ENCODE data around the gene CDC42EP1. TPM values are rescaled to one million over a fixed set of nuclear protein-coding genes. Genes with fewer than 3 reads are reported as not detected.

CDC42EP1 gene
- polyA plus RNA-seq, 1 donor from 2014 or later, result 0.24 TPM

DNA sequence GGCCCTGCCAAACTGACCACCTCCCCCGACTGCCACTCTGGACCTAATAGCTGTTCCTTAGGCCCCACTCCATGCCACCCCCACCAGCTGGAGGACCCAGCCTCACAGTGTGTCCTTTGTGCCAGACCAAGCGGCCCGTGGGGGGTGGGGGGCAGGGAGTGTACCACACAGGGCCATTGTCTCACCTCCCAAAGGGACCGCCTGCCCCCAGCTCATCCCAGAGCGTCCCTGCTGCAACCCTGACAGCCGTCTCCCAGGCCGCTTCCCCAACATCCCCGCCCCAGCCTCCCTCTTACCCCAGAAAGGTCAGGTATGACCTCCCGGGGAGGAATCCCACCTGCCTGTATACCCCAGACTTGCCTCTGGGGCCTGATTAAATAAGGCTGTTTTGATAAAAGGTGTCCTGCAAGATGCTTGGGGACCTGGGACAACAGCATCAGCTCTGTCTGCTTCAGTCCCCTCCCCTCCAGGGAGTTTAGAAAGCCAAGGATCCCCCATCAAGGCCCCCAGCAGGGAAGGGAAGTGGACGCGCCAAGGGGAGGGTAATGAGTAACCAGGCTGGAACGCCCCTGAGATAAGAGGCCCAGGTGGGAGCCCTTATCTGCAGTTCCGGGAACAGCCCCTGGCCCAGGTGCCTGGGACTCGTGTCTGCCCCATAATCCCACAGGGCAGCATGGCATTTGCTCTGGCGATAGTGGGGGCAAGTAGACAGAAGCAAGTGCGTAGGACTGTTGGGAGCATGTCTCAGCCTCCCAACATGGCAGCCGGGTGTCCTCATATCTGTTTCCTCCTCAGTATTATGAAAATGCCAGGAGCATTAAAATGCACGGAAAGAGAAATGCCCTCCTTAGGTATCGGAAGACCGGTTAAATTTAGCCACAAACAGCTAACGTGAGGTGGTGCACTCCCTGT, 9.0 kb downstream of the CDC42EP1 start:
- Histone ChIP-seq H3K4me2 (ENCODE audit: low read length) (no peak overlapping the region), H4K20me1 (ENCODE audit: insufficient read depth) (no peaks in the 10 kb centered on the region)

DNA sequence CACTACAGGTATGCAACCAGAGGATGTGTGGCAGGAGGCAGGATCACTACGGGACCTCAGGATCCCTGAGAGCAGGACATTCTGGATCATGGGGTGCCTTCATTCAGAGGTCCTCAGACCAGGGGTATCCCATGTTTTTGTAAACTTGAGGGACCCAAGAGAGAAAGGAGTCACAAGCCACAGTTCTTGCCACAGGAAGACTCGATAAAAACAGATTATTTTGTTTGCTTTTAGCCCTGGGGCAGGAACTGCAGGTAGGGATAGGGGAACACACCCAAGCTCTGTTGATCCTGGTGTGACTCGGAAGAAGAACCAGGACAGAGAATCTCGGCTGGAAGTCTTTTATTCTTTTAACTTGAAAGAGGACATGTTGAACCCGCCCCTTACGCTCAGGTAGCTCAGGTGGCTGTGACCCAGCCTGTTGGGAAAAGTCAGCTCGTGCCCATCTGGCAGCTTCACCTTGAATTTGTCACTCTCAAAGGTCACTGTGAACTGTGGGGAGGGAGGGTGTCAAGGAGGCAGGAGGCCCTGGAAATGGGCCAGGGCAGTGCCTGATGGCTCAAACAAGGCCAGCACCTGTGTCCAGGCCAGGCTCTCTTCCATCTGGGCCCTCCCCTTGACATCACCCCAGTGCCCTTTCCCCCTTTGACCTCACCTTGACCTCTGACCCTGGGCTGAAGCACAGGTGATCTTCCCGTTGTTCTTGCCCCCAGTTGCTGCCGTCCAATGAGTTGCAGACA, 9.8 kb downstream of the CDC42EP1 start:
- no peaks in the 10 kb centered on the region for H4K20me1 ChIP-seq (ENCODE audit: insufficient read depth)
- H3K79me2 ChIP-seq (replicated peaks; ENCODE audit: insufficient read depth, low read length), result no peaks in the 10 kb centered on the region
- H3K4me3 ChIP-seq (ENCODE audit: low read length), result no peak overlapping the region
- H3K4me2 ChIP-seq (ENCODE audit: low read length), result no peak overlapping the region
- no peaks in the 10 kb centered on the region for H3K9me3 ChIP-seq (ENCODE audit: low read length)
- H2AFZ ChIP-seq (ENCODE audit: low read depth, low read length), result no peak overlapping the region
- H3K9me2 ChIP-seq (ENCODE audit: insufficient read depth, low read length), result no peaks in the 10 kb centered on the region
- H3F3A ChIP-seq (ENCODE audit: insufficient read depth, low read length, poor library complexity, severe bottlenecking), result no peaks in the 10 kb centered on the region
- no peaks in the 10 kb centered on the region for H3K27me3 ChIP-seq (ENCODE audit: insufficient read depth, low read depth, low read length)
- H3K36me3 ChIP-seq (ENCODE audit: insufficient read depth, low read length), result no peaks in the 10 kb centered on the region
- H3K9ac ChIP-seq (ENCODE audit: low read length), result no peak overlapping the region
- no peak overlapping the region for H3K27ac ChIP-seq (ENCODE audit: low read length)
- TF ChIP-seq SMC3 (conservative IDR thresholded peaks at IDR 0.05; ENCODE audit: poor library complexity), result no peak
- TF ChIP-seq, protein P1, sequence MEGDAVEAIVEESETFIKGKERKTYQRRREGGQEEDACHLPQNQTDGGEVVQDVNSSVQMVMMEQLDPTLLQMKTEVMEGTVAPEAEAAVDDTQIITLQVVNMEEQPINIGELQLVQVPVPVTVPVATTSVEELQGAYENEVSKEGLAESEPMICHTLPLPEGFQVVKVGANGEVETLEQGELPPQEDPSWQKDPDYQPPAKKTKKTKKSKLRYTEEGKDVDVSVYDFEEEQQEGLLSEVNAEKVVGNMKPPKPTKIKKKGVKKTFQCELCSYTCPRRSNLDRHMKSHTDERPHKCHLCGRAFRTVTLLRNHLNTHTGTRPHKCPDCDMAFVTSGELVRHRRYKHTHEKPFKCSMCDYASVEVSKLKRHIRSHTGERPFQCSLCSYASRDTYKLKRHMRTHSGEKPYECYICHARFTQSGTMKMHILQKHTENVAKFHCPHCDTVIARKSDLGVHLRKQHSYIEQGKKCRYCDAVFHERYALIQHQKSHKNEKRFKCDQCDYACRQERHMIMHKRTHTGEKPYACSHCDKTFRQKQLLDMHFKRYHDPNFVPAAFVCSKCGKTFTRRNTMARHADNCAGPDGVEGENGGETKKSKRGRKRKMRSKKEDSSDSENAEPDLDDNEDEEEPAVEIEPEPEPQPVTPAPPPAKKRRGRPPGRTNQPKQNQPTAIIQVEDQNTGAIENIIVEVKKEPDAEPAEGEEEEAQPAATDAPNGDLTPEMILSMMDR (IDR thresholded peaks at IDR 0.05; ENCODE audit: poor library complexity, severe bottlenecking), result no peak

More for the DNA sequence above, 9.0 kb downstream of the CDC42EP1 start:
- Histone ChIP-seq H3K27me3 (ENCODE audit: insufficient read depth, low read depth, low read length) (no peaks in the 10 kb centered on the region), H3K9ac (ENCODE audit: low read length) (no peak overlapping the region), H3F3A (ENCODE audit: insufficient read depth, low read length, poor library complexity, severe bottlenecking) (no peaks in the 10 kb centered on the region), H3K9me2 (ENCODE audit: insufficient read depth, low read length) (no peaks in the 10 kb centered on the region), H3K27ac (ENCODE audit: low read length) (no peak overlapping the region), H3K9me3 (ENCODE audit: low read length) (no peaks in the 10 kb centered on the region), H3K4me3 (ENCODE audit: low read length) (no peak overlapping the region), H3K36me3 (ENCODE audit: insufficient read depth, low read length) (no peaks in the 10 kb centered on the region), H3K79me2 (replicated peaks; ENCODE audit: insufficient read depth, low read length) (no peaks in the 10 kb centered on the region), H2AFZ (ENCODE audit: low read depth, low read length) (no peak overlapping the region)
- TF ChIP-seq EP300 (conservative IDR thresholded peaks at IDR 0.05; ENCODE audit: poor library complexity, severe bottlenecking) (no peak), EZH2 (IDR thresholded peaks at IDR 0.05; ENCODE audit: borderline replicate concordance, insufficient read depth, low read length, poor library complexity, severe bottlenecking) (no peak), MXI1 (conservative IDR thresholded peaks at IDR 0.05; ENCODE audit: poor library complexity, severe bottlenecking) (no peak), SMC3 (conservative IDR thresholded peaks at IDR 0.05; ENCODE audit: poor library complexity) (no peak), POLR2AphosphoS5 (IDR thresholded peaks at IDR 0.05) (no peak), RAD21 (conservative IDR thresholded peaks at IDR 0.05) (no peak), TAF1 (IDR thresholded peaks at IDR 0.05; ENCODE audit: low read depth) (no peak)
- TF ChIP-seq, protein P1 (IDR thresholded peaks at IDR 0.05; ENCODE audit: poor library complexity, severe bottlenecking), result no peak
- TF ChIP-seq, protein P2, sequence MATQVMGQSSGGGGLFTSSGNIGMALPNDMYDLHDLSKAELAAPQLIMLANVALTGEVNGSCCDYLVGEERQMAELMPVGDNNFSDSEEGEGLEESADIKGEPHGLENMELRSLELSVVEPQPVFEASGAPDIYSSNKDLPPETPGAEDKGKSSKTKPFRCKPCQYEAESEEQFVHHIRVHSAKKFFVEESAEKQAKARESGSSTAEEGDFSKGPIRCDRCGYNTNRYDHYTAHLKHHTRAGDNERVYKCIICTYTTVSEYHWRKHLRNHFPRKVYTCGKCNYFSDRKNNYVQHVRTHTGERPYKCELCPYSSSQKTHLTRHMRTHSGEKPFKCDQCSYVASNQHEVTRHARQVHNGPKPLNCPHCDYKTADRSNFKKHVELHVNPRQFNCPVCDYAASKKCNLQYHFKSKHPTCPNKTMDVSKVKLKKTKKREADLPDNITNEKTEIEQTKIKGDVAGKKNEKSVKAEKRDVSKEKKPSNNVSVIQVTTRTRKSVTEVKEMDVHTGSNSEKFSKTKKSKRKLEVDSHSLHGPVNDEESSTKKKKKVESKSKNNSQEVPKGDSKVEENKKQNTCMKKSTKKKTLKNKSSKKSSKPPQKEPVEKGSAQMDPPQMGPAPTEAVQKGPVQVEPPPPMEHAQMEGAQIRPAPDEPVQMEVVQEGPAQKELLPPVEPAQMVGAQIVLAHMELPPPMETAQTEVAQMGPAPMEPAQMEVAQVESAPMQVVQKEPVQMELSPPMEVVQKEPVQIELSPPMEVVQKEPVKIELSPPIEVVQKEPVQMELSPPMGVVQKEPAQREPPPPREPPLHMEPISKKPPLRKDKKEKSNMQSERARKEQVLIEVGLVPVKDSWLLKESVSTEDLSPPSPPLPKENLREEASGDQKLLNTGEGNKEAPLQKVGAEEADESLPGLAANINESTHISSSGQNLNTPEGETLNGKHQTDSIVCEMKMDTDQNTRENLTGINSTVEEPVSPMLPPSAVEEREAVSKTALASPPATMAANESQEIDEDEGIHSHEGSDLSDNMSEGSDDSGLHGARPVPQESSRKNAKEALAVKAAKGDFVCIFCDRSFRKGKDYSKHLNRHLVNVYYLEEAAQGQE (IDR thresholded peaks at IDR 0.05; ENCODE audit: borderline replicate concordance), result no peak
